Mucosa of descending colon (tissue), 3 donors: Measurements from ENCODE around the gene GARNL3. TPM values are rescaled to one million over a fixed set of nuclear protein-coding genes. Genes with fewer than 3 reads are reported as not detected.

Experiments
- ATAC-seq: fragments of 200-7000 bp; cut with Tn5 transposase; one replicate; pipeline ENCODE4 v1.9.1; 2020; ENCODE audit warnings: mild to moderate bottlenecking, moderate library complexity
- DNase-seq, 3 donors: peaks; one replicate each; pipeline ENCODE4 v3.0.0-alpha.2; 2020
- H3K36me3 ChIP-seq: fragments of 200-600 bp; one replicate; pipeline ENCODE4 v1.8.0; 2021; ENCODE audit warnings: low read depth, mild to moderate bottlenecking
- H3K4me1 ChIP-seq: fragments of 200-600 bp; one replicate; pipeline ENCODE4 v1.8.0; 2021; ENCODE audit warnings: low read depth, mild to moderate bottlenecking
- H3K4me3 ChIP-seq: fragments of 200-600 bp; one replicate; pipeline ENCODE4 v1.8.0; 2021; ENCODE audit warnings: mild to moderate bottlenecking
- H3K9me3 ChIP-seq: fragments of 200-600 bp; one replicate; pipeline ENCODE4 v1.8.0; 2021; ENCODE audit warnings: mild to moderate bottlenecking
- intact Hi-C, 2 donors: fragments of 100-400 bp; cut with DNase I in 1 of 2; cut with micrococcal nuclease in 1 of 2; formaldehyde crosslinking; loops; one replicate each; pipeline versions ENCODE4 v1.11.0 to v1.11.1; 2022; cut with DNase I, micrococcal nuclease
- total RNA-seq, 3 donors: library from RNA; stranded (reverse); fragmentation: NEBNext Ultra II Directional in 2 of 3; extraction: Animal tissue kit (Norgen Biotek cat#: 25700) in 2 of 3; gene quantifications; one replicate each; pipeline versions ENCODE4 v1.2.1 to v1.2.4, GENCODE V29; 2021 to 2023
- TF ChIP-seq, protein P1 (sequence below): fragments of 200-600 bp; IDR thresholded peaks from one replicate; pipeline ENCODE4 v1.8.0; 2022; ENCODE audit warnings: antibody characterized with exemption, mild to moderate bottlenecking
- donor health status: DM: no; HTN: no; CAD: no; lungs with moderate emphysema.
- donor health status: DM: no; HTN: no; CAD: no.
- donor health status: DM: no; HTN: yes; CAD: no.

GARNL3 gene
- total RNA-seq, 3 donors from 2014 or later: 5.4 to 14.2 (median 8.6) TPM

DNA sequence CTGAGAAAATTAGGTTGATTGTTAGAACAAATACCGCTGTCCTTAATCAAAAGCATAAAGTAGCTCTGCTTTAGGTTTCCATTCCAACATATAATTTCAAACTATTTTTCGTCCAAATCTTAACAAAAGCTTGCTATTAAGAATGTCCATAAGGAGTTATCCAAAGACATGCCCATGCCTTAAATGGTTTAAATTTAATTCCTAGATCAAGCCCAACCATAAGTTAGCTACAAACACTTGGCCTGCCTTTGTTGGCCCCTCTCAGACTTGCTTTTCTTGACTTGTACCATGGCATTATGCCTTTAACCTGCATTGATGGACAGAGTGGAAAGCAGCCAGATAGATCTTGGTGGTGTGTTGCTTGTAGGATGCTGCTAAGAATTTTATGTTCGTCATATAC is 8.8 kb downstream of the GARNL3 start:
- no peak for DNase-seq

DNA sequence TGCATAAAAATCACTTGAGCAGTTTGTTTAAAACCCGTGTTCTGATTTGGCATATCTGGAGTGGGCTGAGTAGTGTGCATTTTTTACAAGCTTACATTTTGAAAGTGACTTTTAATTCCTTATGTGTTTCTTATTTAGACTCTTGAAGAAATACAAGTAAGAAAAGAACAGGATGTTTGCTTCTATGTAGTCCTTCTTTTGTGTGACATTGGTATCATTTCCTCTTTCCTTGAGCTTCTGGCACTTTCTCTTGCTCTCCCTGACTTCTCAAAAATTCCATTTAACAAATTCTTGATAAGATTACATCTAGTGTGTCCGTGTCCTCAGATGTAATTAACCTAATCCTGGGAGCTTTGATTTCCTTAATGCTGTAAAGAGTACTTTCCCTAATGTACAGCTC is 12.5 kb downstream of the GARNL3 start:
- intact Hi-C loops: no loop called here
- ATAC-seq (no peak), DNase-seq (no peak)
- no peaks in the 10 kb centered on the region for H3K9me3 ChIP-seq
- H3K4me1 ChIP-seq: no peaks in the 10 kb centered on the region
- H3K36me3 ChIP-seq: no peaks in the 10 kb centered on the region
- TF ChIP-seq, protein P1, sequence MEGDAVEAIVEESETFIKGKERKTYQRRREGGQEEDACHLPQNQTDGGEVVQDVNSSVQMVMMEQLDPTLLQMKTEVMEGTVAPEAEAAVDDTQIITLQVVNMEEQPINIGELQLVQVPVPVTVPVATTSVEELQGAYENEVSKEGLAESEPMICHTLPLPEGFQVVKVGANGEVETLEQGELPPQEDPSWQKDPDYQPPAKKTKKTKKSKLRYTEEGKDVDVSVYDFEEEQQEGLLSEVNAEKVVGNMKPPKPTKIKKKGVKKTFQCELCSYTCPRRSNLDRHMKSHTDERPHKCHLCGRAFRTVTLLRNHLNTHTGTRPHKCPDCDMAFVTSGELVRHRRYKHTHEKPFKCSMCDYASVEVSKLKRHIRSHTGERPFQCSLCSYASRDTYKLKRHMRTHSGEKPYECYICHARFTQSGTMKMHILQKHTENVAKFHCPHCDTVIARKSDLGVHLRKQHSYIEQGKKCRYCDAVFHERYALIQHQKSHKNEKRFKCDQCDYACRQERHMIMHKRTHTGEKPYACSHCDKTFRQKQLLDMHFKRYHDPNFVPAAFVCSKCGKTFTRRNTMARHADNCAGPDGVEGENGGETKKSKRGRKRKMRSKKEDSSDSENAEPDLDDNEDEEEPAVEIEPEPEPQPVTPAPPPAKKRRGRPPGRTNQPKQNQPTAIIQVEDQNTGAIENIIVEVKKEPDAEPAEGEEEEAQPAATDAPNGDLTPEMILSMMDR: no peak
- no peak overlapping the region for H3K4me3 ChIP-seq

More for the DNA sequence above, 8.8 kb downstream of the GARNL3 start:
- intact Hi-C loops: no loop called here
- no peaks in the 10 kb centered on the region for H3K36me3 ChIP-seq
- H3K9me3 ChIP-seq: no peaks in the 10 kb centered on the region
- H3K4me3 ChIP-seq: no peak overlapping the region
- TF ChIP-seq, protein P1: no peak
- ATAC-seq: no peak
- no peaks in the 10 kb centered on the region for H3K4me1 ChIP-seq

DNA sequence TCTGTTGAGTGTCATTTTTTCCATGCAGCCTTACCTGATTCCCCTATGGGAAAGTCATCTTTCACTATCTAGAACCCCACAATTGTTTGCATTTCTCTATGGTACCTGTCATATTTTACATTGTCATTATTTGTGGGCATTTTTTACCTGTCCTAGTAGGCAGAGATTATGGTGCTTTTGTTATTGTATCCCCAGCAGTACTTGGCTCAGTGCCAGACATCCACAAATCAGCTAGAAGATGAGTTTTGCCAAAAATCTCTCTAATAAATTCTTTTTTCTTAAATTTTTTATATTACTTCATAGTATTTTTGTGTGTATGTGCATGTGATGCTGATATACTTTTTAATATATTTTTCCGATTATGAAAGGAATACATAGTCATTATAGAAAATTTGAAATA is 13.2 kb downstream of the GARNL3 start:
- DNase-seq: no peak
- intact Hi-C loops: no loop called here
- Histone ChIP-seq H3K36me3 (no peaks in the 10 kb centered on the region), H3K4me3 (no peak overlapping the region), H3K9me3 (no peaks in the 10 kb centered on the region), H3K4me1 (no peaks in the 10 kb centered on the region)
- no peak for ATAC-seq
- TF ChIP-seq, protein P1: no peak

DNA sequence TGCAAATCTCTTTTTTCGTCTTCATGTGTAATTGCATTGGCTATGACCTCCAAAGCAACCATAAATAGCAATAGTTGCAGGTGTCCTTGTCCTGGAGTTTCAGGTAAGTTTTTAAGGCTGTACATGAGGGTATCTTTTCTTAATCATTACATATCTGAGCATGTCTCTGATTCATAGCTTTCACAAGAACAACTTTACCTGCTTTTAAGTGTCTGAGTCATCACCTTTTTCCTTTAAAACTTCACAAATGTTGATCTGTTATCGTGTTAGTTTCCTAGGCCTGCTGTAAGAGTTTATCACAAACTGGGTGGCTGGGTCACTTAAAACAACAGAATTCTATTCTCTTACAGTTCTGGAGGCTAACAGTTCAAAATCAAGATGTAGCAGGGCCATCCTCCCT is 13.8 kb downstream of the GARNL3 start:
- H3K9me3 ChIP-seq: no peaks in the 10 kb centered on the region
- intact Hi-C loops: no loop called here
- no peaks in the 10 kb centered on the region for H3K4me1 ChIP-seq
- TF ChIP-seq, protein P1: no peak
- no peaks in the 10 kb centered on the region for H3K36me3 ChIP-seq
- DNase-seq: no peak
- H3K4me3 ChIP-seq: no peak overlapping the region
- ATAC-seq: no peak

DNA sequence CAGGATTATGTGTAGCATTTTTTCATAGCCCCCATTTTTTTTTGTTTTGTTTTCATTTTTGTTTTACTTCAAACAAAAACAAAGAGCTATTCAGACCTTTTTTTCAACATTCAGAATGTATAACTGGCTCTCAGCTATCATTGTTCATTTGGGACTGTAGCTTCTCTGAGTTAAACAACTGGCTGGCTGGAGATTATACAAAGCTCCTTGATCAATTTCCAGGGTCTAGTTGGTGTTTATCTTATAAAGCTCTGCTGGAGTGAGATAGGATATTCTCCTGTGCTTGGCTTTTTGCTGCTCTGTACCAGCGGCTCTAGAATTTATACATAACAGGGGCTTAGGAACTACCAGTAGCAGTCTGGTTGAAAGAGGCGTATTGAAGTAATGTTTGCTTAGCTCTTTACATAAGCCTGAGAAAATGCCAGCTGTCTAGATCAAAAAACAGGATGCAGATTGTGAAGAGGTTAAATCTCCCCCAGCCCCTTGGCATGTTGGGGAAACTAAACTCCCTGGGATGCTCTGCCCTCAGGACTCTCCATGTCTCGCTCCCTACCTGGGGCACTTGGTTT is 15.2 kb downstream of the GARNL3 start:
- TF ChIP-seq, protein P1: no peak
- DNase-seq (no peak), ATAC-seq (no peak)
- no peaks in the 10 kb centered on the region for H3K4me1 ChIP-seq
- H3K9me3 ChIP-seq: no peaks in the 10 kb centered on the region
- H3K36me3 ChIP-seq: no peaks in the 10 kb centered on the region
- intact Hi-C loops: no loop called here
- H3K4me3 ChIP-seq: no peak overlapping the region
